Astrocyte (in vitro differentiated cells and primary cell): ENCODE data around the gene NTN3.

Experiments used
- CTCF ChIP-seq: IDR thresholded peaks from 2 replicates; pipeline ENCODE4 v1.5.1; 2011; ENCODE audit warnings: low read depth, mild to moderate bottlenecking, inconsistent platforms, low read length, moderate library complexity; ENCODE audit not compliant: insufficient read depth
- EZH2 ChIP-seq: IDR thresholded peaks from 2 replicates; pipeline ENCODE4 v1.6.1; 2012; ENCODE audit warnings: mild to moderate bottlenecking, low read length, inconsistent platforms; ENCODE audit not compliant: insufficient read depth

- no peak for TF ChIP-seq EZH2
- no peak for TF ChIP-seq CTCF
These were observed 13.9 kb downstream of the NTN3 start for GRCh38 chr16:2484898-2485508.
